Neural cell (in vitro differentiated cells): ENCODE results near the gene PARP15. TPM values are rescaled to one million over a fixed set of nuclear protein-coding genes. Genes with fewer than 3 reads are reported as not detected.

ENCODE experiments used
- H2AFZ ChIP-seq: fragments of 200-600, 300-800 bp; sonication (generic), shearing (Covaris generic); 2 replicates; pipeline ENCODE4 v1.6.0; 2014; ENCODE audit warnings: low read depth, mild to moderate bottlenecking, antibody characterized with exemption, low read length, moderate library complexity
- H3F3A ChIP-seq: fragments of 200-600 bp; shearing (Covaris generic); 2 replicates; pipeline ENCODE4 v1.6.1; 2016; ENCODE audit warnings: mild to moderate bottlenecking, moderate library complexity, mixed read lengths, antibody characterized with exemption, low read length; ENCODE audit not compliant: insufficient read depth, poor library complexity, severe bottlenecking
- H3K27ac ChIP-seq: fragments of 200-600, 300-800 bp; sonication (generic), shearing (Covaris generic); 2 replicates; pipeline ENCODE4 v1.5.1; 2014; ENCODE audit warnings: mild to moderate bottlenecking, low read length, moderate library complexity
- H3K27me3 ChIP-seq: fragments of 300-800, 200-600 bp; sonication (generic), shearing (Covaris generic); 2 replicates; pipeline ENCODE4 v1.6.0; 2014; ENCODE audit warnings: mild to moderate bottlenecking, low read depth, low read length, moderate library complexity; ENCODE audit not compliant: insufficient read depth
- H3K36me3 ChIP-seq: fragments of 300-800, 200-600 bp; sonication (generic), shearing (Covaris generic); 2 replicates; pipeline ENCODE4 v1.5.1; 2014; ENCODE audit warnings: mild to moderate bottlenecking, antibody characterized with exemption, low read length, moderate library complexity; ENCODE audit not compliant: insufficient read depth
- H3K4me2 ChIP-seq: fragments of 300-800, 200-600 bp; sonication (generic), shearing (Covaris generic); 2 replicates; pipeline ENCODE4 v1.6.0; 2014; ENCODE audit warnings: mild to moderate bottlenecking, low read length
- H3K4me3 ChIP-seq: fragments of 300-800, 200-600 bp; sonication (generic), shearing (Covaris generic); 2 replicates; pipeline ENCODE4 v1.5.1; 2014; ENCODE audit warnings: mild to moderate bottlenecking, low read length, moderate library complexity
- H3K79me2 ChIP-seq: fragments of 200-600 bp; shearing (Covaris generic); replicated peaks from 2 replicates; pipeline ENCODE4 v1.6.0; 2014; ENCODE audit warnings: mild to moderate bottlenecking, low read length, moderate library complexity; ENCODE audit not compliant: insufficient read depth
- H3K9ac ChIP-seq: fragments of 300-800, 200-600 bp; sonication (generic), shearing (Covaris generic); 2 replicates; pipeline ENCODE4 v1.6.1; 2016; ENCODE audit warnings: mild to moderate bottlenecking, low read length, mixed read lengths
- H3K9me2 ChIP-seq: fragments of 200-600 bp; shearing (Covaris generic); 2 replicates; pipeline ENCODE4 v1.6.1; 2016; ENCODE audit warnings: mild to moderate bottlenecking, low read length, mixed read lengths; ENCODE audit not compliant: insufficient read depth
- H3K9me3 ChIP-seq: fragments of 200-600, 300-800 bp; sonication (generic), shearing (Covaris generic); 2 replicates; pipeline ENCODE4 v1.6.1; 2016; ENCODE audit warnings: mild to moderate bottlenecking, mixed run types, low read length, moderate library complexity, mixed read lengths
- H4K20me1 ChIP-seq: fragments of 200-600 bp; shearing (Covaris generic); 2 replicates; pipeline ENCODE4 v1.6.1; 2016; ENCODE audit warnings: mild to moderate bottlenecking, mixed run types; ENCODE audit not compliant: insufficient read depth
- EP300 ChIP-seq: fragments of 450-650 bp; conservative IDR thresholded peaks from 2 replicates; pipeline ENCODE4 v1.6.1; 2014; ENCODE audit warnings: antibody characterized with exemption, mild to moderate bottlenecking, moderate library complexity; ENCODE audit not compliant: poor library complexity, severe bottlenecking
- EZH2 ChIP-seq: fragments of 200-600, 300-800 bp; shearing (Covaris generic), sonication (generic); IDR thresholded peaks from 2 replicates; pipeline ENCODE4 v1.6.1; 2014; ENCODE audit warnings: antibody characterized with exemption, low read length, borderline replicate concordance, mild to moderate bottlenecking; ENCODE audit not compliant: insufficient read depth, poor library complexity, severe bottlenecking
- MXI1 ChIP-seq: fragments of 450-650 bp; conservative IDR thresholded peaks from 2 replicates; pipeline ENCODE4 v1.6.1; 2014; ENCODE audit warnings: antibody characterized with exemption, mild to moderate bottlenecking; ENCODE audit not compliant: poor library complexity, severe bottlenecking
- RAD21 ChIP-seq: fragments of 450-650 bp; conservative IDR thresholded peaks from 2 replicates; pipeline ENCODE4 v1.6.1; 2014; ENCODE audit warnings: antibody characterized with exemption, mild to moderate bottlenecking, moderate library complexity
- REST ChIP-seq: IDR thresholded peaks from 2 replicates; pipeline ENCODE4 v1.6.1; 2012; ENCODE audit warnings: borderline replicate concordance
- SMC3 ChIP-seq: fragments of 450-650 bp; conservative IDR thresholded peaks from 2 replicates; pipeline ENCODE4 v1.6.1; 2014; ENCODE audit warnings: antibody characterized with exemption, mild to moderate bottlenecking, moderate library complexity; ENCODE audit not compliant: poor library complexity
- TAF1 ChIP-seq: IDR thresholded peaks from 2 replicates; pipeline ENCODE4 v1.6.1; 2012; ENCODE audit warnings: low read depth
- polyA plus RNA-seq: library from polyadenylated mRNA; depleted of rRNA; stranded (reverse); fragments of >200 nt; gene quantifications from 2 replicates; pipeline ENCODE4 v1.2.3, GENCODE V29; 2014

Gene PARP15
- polyA plus RNA-seq, 1 donor from 2014 or later, result not detected

DNA sequence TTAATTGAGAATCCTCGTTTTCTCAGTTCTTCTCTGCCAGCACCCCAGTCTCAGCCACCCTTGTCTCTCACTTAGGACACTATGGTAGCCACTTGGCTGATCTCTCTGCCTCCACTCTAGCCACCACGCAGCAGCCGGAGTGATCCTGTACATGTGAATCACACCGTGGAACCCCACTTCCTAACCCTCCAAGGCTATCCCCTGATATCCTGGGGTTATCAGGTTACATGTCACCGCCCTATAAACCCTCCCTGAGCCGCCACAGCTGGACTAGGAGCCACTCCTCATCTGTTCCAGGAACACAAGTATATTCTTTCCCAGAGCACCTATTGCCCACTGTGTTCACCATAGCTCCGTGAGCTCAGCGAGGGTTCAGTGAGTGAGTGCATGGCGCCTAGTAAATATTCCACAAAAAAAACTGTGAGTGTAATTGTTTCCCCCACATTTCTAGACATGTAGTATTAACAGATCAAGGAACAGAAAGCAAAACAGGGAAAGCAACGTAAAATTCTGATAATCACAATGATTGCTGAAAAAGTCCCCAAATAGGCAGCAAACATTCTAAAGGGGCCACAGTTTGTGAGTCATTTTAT lies 102.5 kb downstream of the PARP15 start:
- H3K9me2 ChIP-seq, result no peaks in the 10 kb centered on the region
- no peak overlapping the region for H2AFZ ChIP-seq
- H4K20me1 ChIP-seq, result no peaks in the 10 kb centered on the region
- peaks cover 39% of the 10 kb centered on the region for H3K27me3 ChIP-seq
- H3K36me3 ChIP-seq, result no peaks in the 10 kb centered on the region
- H3F3A ChIP-seq, result no peaks in the 10 kb centered on the region
- no peak overlapping the region for H3K27ac ChIP-seq
- H3K4me2 ChIP-seq, result no peak overlapping the region
- no peak overlapping the region for H3K9ac ChIP-seq
- H3K79me2 ChIP-seq, result no peaks in the 10 kb centered on the region
- H3K9me3 ChIP-seq, result peaks cover 4% of the 10 kb centered on the region
- no peak overlapping the region for H3K4me3 ChIP-seq
- no peak for TF ChIP-seq EZH2
- no peak for TF ChIP-seq MXI1
- TF ChIP-seq REST, result no peak
- TF ChIP-seq SMC3, result no peak

DNA sequence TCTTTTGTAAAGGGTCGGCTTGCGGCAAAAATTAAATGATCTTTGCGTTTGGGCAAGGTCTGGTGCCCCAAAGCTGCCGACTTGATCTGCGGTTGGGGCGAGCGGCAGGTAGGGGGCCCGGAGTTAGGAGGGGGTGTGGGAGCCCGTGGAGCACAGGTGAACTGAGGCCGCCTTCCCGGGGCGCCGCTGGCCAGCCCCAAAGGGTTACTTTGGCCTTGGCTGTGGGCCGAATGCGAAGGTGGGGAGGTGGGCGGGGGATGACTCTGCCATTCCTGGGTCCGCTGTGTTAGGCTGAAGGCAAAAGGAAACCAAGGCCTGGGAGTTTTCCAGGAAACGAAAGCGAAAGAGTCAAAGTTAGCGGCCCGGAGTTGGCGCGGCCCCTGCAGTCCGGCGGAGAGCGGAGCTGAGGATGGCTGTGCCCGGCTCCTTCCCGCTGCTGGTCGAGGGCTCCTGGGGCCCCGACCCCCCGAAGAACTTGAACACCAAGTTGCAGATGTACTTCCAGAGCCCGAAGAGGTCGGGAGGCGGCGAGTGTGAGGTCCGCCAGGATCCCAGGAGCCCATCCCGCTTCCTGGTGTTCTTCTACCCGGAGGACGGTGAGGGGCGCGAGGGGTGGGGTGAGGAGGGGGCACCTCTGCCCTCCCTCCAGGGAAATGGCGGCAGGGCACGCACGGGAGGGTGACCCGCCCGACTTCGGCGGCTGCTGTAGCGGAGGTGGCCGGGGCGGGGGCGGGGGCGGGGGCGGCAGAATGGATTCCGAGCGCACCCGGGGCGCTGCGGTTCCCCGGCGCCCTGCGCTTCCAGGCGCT lies 103.2 kb downstream of the PARP15 start, which contains the start of gene PARP14:
TSS of gene PARP14 (plus strand) at position 365 of the 809 bp plus-strand sequence. CDS start at position 410, 45 bp downstream.
- Histone ChIP-seq H3F3A (no peaks in the 10 kb centered on the region), H3K4me2 (no peak within 1 kb of the TSS), H4K20me1 (no peaks in the 10 kb centered on the region), H3K4me3 (peak within 1 kb of the TSS; percentile 43), H3K9ac (no peak within 1 kb of the TSS), H3K36me3 (no peaks in the 10 kb centered on the region), H3K27me3 (peaks cover 39% of the 10 kb centered on the region), H3K9me2 (no peaks in the 10 kb centered on the region), H3K9me3 (peaks cover 4% of the 10 kb centered on the region), H3K27ac (no peak within 1 kb of the TSS), H3K79me2 (no peaks in the 10 kb centered on the region), H2AFZ (no peak within 1 kb of the TSS)
- TF ChIP-seq REST (no peak), EZH2 (peak; percentile 64), EP300 (no peak), TAF1 (no peak), RAD21 (no peak), MXI1 (no peak)
